NCI-H1092 (cell line): Measurements from ENCODE around the gene RAVER2.
"Not testable (repeated sequence)": the region's sequence is repeated elsewhere in the genome, so short reads cannot be mapped to it uniquely, and the experiment has no call there.

Source experiments
- DNase-seq: peaks from one replicate; lab custom pipeline; 2025; lab: John Stamatoyannopoulos, UW

RAVER2 gene, protein sequence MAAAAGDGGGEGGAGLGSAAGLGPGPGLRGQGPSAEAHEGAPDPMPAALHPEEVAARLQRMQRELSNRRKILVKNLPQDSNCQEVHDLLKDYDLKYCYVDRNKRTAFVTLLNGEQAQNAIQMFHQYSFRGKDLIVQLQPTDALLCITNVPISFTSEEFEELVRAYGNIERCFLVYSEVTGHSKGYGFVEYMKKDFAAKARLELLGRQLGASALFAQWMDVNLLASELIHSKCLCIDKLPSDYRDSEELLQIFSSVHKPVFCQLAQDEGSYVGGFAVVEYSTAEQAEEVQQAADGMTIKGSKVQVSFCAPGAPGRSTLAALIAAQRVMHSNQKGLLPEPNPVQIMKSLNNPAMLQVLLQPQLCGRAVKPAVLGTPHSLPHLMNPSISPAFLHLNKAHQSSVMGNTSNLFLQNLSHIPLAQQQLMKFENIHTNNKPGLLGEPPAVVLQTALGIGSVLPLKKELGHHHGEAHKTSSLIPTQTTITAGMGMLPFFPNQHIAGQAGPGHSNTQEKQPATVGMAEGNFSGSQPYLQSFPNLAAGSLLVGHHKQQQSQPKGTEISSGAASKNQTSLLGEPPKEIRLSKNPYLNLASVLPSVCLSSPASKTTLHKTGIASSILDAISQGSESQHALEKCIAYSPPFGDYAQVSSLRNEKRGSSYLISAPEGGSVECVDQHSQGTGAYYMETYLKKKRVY

DNA sequence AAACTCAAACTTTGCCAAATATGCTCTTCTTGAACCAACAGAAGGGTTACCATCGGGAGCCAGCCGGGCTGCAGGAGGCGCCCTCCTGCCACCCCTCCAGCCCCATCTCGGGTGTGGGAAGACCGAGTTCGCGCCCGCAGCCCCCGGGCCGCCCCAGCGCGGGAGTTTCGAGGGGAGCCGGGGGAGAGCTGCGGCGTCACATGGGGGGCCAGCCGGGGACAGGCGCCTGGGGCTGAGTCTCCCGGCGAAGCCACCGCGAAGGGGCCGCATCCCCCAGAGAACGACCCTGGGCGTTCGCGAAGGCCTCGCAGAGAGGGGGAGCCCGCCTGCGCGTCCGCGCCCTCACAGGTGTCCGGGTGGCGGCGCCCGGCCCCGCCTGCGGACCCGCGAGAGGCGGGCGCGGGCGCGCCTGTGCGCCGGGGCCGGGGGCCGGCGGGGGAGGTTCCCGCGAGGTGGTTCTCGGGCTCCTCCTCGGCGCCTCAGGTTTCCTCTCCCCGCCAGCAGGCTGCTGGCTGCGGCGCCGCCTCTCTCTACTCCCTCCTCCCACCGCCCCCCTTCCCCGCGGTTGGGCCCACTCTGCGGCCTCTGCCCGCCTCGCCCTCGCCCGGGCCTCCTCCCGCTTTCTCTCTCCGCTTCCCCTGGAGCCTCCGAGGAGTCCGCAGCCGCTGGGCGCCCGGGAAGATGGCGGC is at the start of gene RAVER2:
Gene RAVER2 (plus strand): TSS at position 584 of the 689 bp plus-strand sequence. CDS start 98 bp downstream, at position 682.
- peak; percentile 51 for DNase-seq

DNA sequence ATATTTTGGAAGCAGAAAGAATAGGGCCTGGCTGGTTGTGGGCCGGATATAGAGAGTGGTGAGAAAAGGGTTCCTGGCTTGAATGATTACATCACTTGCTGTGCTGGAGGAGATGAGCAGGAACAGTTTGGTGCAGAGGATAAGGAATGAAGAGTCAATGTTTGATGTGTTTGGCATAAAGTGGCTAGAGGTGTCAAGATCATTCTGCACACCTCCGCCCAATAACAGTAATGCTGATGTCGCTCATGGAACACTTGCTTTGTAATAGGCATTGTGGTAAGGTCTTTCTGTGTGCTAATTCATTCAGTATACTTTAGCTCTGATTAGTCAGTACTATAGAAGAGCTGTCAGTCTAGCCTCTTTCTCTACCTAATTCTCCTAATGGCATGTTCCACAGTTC is 48.0 kb upstream of the RAVER2 start:
- no peak for DNase-seq

DNA sequence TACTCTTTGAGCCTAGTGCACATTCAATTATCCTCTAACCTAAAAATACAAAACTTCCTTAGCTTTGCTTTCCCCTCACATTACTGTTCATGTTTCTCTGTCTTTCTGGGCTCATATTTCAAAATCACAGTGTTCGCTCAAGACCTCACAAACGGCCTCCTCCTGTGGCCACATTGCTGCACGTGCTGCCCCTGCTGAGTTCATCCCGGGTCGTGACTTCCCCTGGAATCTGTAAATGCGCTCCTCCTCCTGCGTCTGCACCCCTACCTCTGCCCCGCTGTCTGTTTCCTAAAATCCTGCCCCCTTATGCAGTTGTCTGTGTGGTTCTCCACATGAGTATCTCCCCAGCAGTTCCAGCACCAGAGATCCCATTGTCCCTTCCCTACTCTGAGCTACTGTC is 45.5 kb upstream of the RAVER2 start:
- DNase-seq, result no peak

DNA sequence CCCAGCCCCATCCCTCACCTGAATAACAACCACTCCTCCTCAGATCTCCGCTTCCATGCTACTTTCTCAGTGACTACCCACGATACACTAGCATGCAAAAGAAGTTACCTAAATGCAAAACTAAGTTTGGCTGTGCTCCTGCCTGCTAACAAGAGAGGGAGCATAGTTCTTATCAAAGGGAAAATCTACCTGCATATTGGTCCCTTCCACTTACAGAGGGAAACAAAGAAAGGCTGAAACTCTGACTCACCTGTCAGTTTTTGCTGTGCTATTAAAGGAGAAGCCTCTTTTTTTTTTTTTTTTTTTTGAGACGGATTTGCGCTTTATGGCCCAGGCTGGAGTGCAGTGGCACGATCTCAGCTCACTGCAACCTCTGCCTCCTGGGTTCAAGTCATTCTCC is 43.8 kb upstream of the RAVER2 start:
- DNase-seq, result no peak

DNA sequence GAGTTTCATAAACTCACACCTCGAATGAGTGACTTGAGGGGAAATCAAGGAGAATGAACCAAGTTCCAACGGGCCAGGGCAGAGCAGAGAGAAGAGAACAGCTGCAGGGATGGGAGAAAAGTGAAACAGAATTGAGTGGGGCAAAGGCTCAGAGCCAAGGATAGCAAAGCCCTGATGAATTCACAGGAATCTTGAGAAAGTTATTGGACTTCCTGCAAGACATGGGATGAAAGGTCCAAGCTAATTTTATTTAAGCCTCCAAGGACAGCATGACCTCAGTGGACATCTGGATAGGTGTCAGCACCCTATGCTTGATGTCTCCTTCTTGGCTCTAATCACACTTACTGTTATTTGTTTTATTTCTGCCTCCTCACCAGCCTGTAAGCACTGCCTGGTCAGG is 43.0 kb upstream of the RAVER2 start:
- no peak for DNase-seq

DNA sequence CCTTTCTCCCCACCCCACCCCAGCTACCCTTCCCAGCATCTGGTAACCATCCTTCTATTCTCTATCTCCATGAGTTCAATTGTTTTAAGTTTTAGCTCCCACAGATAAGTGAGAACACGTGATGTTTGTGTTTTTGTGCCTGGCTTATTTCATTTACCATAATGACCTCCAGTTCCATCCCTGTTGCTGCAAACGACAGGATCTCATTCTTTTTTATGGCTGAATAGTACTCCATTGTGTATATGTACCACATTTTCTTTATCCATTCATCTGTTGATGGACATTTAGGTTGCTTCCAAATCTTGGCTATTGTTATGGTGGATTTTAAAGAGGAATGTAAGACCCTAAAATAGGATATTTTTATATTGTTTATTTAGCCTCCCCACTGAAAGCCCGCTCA is 42.2 kb upstream of the RAVER2 start:
- DNase-seq, result not testable (repeated sequence)

DNA sequence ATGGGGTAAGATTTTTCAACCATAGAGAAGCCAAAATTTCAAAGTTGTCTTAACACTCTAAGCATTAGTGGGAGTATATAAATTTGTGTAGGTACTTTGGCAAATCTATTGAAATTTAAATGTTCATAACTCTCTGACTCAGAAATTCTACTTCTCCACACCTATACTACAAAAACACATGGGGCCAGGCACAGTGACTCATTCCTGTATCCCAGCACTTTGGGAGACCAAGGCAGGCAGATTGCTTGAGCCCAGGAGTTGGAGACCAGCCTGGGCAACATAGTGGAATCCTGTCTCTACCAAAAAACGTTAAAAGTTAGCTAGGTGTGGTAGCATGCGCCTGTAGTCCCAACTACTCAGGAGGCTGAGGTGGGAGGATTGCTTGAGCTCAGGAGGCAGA is 41.3 kb upstream of the RAVER2 start:
- no peak for DNase-seq

DNA sequence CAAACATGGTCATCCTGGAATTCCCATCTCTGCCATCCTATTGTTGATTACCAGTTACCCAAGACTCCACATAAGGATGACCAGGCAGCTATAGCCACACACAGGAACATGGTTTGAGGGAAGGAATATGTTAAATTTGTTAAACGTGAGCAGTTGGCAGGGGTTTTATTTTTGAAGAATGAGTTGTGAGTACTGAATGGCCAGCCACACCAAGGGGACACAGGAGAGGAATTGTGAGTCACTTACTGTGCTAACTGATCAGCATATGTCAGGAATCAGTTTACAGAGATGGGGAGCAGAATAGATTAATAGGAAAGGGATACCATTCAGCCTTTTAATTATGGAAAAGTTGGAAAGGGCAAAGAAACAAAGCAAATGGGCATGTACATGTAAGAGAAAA is 39.3 kb upstream of the RAVER2 start:
- DNase-seq, result no peak

DNA sequence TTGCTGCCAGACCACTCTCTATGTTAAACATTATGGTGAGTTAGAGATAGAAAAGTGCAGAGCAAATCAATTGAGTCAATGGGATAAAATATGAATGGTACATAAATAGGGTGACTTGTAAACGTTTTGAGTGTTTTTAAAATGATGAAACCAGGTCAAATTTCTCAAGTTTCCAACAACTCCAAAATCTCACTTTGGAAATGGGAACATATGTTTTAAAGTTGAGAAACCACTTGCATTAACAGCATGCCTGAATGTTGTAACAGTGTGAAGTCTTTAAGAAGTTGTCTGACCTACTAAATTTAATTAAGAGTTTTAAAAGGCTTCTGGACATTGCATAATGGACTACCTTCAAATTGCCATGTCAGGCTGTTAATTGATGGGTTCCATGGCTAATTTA is 33.6 kb upstream of the RAVER2 start:
- DNase-seq, result no peak

DNA sequence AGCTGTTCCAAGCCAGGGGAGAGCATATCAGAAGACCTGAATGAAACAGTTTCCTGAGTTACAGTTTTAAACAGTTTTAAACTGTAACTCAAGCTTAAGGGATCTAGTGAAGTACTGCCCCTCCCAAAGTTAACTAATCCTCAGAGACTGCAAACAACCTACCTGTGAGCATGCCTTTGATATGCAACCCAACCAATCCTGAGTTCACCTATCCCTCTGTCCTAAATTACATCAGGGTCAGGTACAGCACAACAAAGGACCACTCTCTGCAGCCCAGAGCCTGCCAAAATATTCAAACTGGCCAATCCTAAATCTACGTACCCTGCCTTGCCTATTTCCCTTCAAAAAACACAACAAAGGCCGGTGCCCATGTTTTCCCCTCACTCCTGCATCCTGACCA is 32.8 kb upstream of the RAVER2 start:
- DNase-seq, result no peak

DNA sequence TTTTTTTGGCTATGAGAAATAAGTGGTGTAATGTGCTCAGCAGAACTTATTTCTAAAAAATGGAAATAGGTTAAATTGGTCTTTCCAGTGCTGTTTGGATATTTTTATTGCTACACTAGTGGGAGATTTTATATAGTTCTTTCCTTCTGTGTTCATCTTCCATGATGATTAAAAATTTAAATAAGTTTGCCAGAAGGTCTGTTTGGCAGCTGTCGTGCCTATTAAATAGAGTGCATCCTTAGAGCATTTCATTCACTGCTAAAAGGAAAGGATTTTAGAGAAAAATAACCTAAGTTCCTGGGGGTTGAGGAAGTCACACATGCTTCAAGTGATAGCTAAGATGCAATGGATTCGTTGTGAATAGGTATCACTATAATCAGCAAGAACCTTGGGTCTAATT is 29.7 kb upstream of the RAVER2 start:
- DNase-seq, result no peak

DNA sequence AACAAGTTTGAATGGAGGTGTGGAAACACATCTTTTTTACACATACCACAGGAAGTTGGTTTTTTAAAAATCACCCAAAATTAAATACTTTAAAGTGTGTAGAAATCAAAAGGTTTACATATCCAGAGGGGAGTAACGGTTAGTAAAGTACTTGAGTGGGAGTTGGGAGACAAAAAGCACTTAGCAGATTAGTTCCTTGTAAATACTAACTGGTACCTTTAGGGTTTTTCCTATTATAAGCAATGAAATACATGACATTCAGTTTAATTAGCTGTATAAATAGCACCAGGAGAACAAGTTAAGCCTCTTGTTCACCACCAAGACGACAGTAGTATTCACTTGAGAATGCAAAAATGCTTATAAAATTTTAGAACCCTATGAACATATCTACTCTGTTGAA is 23.7 kb upstream of the RAVER2 start:
- DNase-seq, result no peak

DNA sequence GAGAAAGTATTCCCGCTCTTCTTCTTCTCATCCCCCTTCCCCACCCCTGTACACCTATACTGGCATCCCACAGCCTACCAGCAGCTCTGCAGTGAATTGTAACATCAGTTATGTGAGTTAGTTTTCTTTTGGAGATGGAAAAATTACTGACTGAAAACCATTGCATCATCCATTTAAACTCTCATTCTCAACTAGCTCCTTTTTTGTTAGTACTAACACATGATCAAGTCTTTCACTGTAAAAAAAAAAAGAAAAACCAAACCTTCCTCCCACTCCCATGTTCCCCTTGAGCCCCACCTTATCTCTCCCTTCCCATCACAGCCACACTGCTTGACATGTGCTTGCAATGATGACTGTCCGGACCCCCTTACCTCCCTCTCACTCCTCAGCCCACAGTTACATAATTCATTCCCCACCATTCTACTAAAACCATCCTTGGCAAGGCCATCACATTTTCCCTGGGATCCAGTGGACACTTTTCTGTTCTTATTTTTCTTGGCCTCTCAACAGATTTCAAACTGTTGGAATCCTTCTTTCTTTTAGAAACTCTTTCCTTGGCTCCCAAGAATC is 23.2 kb upstream of the RAVER2 start:
- no peak for DNase-seq

DNA sequence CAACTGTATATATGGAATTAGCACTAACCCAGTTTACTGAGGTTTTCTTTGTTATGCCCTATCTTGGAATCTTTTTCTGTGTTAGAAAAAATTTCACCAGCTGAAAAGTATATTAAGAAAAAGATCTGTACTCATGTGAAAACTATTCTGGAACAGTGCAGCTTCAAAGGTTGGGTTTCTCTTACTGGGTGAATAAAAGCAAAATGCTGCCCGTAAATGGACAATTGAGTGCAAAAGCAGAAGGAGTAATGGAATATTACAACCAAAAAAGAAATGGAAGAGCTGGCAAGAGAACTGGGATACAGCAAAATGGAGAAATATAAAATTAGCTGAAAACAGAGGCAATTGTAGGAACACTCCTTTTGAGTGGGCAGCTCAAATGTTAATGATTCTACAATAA is 17.0 kb upstream of the RAVER2 start:
- DNase-seq, result no peak

DNA sequence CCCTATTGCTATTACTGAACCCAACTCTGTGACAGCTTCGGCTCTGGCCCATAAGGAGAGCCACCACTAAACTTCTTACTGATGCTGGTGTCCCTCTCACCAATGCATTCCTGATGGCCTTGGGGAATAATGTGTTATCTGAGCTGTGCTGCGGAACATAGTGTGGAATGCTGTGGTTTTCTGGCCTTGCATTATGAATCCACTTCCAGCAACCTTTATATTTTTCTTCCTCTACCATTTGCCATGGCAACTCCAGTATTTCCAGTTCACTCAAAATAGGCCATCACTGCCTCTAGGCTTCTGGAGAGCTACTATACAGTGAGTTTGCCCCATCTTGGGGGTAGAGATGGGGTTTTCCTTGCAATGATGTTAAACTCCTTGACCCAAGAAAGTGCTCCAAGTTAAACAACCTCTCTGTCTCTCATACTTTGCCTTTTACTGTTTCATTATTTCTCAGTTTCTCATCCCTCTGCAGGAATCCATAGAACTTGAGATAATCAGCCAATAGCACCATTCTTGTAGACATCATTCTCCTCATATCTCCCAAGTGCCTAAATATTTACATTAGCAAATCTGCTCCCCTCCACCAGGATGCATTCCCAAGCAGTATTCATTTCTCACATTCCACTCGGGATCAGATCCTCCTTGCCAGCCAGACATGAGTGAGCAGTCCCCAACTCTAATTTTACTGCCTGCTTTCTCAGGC is 11.1 kb upstream of the RAVER2 start:
- DNase-seq, result no peak

DNA sequence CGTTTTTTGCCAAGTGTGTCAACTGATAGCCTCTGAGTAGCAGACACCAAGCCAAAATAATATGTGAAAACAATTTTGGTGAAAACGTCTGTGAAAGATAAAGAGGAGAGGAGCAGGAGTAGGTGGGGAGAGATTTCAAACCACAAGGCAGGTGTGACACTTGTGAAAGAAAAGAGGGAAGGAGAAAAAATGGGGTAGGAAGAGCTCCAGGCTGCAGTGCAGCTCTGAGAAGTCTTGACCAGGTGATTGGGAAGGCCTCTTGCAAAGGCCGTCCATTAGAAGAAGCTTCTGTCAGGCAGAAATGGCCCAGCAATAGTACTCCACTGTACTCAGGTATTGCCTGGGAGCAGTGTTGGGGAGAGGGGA is 10.6 kb upstream of the RAVER2 start:
- no peak for DNase-seq

DNA sequence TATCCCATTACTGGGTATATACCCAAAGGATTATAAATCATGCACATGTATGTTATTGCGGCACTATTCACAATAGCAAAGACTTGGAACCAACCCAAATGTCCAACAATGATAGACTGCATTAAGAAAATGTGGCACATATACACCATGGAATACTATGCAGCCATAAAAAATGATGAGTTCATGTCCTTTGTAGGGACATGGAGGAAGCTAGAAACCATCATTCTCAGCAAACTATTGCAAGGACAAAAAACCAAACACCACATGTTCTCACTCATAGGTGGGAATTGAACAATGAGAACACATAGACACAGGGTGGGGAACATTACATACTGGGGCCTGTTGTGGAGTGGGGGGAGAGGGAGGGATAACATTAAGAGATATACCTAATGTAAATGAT is 4.2 kb upstream of the RAVER2 start:
- DNase-seq, result not testable (repeated sequence)

DNA sequence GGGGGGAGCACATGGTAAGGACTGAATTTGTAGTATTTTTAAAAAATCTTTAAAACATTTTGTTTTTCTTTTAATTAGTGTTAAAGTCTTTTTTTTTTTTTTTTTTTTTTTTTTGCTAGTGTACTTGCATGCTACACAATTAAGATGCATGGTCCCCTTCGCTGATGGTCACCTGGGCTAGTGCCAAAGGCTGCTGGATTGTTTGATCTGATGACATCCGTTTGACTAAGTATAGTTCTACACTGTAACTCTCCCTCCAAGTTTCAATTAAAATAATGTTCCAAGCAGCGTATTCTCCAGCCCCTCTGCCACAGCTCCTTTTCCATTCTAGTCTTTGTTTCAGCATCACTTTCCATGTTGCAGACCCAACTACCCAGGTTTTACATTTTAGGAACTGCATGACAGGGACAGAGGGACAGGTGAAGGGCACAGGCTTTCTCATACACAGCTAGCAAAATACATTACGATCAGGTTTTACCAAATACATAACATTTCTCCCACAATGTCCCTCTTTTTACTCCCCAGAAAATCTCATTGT is 852 bp upstream of the RAVER2 start:
- no peak for DNase-seq

DNA sequence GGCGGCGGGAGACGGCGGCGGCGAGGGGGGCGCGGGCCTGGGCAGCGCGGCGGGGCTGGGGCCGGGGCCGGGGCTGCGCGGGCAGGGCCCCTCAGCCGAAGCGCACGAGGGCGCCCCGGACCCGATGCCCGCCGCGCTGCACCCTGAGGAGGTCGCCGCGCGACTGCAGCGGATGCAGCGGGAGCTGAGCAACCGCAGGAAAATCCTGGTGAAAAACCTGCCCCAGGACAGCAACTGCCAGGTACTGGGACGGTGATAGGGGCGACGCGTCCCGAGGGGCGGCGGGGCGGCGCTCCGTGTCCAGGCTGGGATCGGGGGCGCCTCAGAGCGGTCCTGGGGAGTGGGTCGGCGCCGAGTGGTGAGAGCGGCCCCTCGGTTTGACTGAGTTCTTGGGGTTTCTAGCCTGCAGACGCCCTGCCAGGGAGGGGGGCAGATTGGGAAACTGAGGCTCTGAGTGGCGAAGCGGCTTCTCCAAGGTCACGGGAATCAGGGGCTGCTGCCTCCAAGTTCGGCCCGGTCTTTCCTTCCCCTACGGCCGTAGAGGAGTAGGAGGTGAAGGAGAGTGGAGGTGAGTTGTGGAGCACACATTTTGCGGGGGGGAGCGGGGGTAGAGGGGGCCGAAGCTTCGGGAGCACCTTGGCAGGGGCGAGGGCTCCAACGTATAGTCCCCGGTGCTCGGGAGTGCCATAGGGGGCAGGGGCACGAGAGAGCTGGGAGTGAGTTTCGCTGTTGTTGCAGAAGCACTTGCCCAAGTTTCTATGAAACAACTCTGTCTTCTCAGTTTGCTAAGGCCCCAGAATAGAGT is 508 bp downstream of the RAVER2 start:
- DNase-seq, result no peak

DNA sequence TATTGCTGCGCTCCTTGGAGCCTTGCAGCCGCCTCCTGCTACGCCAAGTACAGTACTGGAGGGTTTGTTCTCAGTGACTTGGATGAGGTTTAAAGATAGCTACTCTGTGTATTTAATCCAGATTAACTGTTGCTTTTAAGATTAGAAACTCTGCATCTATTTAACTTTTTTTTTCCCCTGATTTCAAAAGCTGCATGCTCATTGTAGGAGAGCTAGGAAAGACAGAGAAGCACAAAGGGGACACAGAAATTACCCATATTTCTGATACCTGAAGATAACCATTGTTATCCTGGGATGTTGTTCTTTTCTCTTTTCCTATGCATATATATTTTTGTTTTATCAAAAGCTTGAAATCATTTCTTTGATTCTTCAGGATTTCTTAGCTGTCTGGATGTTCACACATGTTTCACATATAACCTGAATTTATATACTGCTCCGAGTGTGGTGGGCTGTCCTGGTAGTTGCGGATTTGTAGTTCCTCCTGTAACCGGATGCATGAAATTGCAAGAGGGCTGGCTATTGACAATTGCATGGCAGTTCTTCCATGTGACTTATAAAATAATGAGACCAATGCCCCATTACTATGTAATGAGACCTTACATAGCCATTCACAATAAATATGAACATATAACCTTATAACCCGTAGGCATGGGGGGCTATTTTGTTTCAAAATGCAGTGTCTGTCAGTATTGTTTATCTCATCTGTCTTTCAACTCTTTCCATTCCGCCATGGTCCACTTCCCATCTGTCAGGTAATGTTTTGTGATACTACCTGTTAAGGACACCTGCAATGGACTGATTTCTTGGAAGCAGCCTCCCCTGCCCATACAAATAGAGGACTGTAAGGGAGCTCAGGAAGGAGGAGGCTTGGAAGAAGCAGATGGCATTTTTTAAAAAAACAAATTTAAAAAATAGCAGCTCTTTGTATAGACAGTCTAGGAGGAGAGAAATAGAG is 1.4 kb downstream of the RAVER2 start:
- no peak for DNase-seq
